NCI-H2029 treated with DMSO at 0.1 percent for 48 hours (cell line): ENCODE measurements around the gene FAM3D.
A peak's percentile ranks its signal among the peaks of the same experiment; 100 is the strongest.

Experiments used
- DNase-seq: peaks from one replicate; lab custom pipeline; 2025; lab: John Stamatoyannopoulos, UW

FAM3D gene

DNA sequence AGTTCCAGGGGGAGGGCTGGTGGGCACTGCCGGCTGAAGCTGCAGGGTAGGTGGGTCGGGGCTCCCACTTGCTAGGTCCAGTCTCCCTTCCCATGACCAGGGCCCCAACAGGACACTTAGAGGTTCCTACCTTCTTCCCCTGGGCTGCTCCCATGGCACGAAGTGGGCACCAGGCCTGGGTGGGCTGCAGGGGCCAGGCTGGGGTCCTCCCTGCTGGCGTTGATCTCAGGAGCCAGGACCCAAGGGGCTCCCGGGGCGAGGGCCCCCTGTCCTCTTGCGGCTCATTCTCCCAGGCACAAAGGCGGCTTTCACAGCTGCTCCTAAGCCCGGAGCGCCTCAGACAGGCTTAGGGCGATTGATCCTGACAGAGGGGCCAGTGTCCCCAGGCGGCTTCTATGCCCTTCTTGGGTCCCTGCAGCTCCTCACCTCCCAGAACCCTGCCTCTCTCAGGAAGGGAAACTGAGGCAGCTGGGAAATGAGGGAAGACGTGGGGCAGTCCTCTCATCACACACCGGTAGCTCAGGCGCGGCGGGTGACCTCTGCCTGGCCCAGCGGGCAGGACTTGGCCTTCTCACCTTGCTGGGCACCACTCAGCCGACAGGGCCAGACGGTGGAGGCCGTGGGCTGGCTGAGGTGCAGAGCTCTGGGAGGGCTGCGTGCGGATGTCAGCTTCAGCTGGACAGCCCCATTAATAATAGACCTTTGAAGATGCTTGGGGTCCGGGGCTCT lies 39.6 kb downstream of the FAM3D start:
- DNase-seq, result no peak

DNA sequence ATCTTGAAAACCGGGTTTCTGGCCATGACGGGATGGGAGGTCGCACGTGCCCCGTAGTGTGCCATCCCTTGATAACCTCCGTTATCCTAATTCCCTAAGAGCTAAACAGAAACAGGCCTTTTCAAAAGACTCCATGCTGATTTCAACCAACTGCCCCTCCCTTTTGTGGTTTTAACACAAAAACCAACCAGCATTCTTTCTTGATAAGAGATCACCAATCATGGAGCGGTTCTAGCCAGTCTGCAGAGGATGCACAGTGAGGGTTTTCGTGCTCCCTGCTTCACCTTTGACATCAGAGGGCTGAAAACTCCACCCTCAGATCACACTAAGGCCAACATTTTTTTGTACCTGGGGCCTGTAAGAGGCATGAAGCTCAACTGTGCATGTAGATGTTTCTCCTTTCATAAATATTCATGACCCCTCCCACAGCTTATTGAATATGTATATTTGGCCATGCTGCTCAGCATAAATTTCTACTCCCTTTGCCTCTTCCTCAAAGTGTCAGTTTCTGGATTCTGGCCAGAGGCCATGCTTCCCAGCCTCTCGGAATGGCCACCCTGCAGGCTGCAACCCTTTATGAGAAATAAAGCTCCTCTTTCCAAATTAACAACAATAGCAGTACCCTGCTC lies 41.3 kb downstream of the FAM3D start:
- DNase-seq, result no peak

DNA sequence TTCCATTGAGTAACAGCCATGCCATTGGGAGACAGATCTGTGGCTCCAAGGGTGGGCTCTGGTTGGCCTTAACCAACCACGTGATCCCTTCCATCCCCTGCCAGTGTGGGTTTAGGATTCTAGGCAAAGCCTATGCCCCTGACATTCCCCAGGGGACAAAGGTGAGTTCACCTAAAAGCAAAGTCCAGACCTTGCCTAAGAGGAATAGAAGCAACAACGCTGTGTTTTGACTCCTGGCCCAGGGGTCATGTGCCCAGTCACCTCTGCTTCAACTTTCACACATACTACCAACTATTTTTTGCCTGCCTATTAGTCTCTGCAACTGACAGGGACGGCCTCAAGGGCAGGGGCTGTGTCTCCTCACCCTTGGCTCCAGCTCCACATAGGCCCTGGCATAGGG lies 42.0 kb downstream of the FAM3D start:
- DNase-seq, result no peak

DNA sequence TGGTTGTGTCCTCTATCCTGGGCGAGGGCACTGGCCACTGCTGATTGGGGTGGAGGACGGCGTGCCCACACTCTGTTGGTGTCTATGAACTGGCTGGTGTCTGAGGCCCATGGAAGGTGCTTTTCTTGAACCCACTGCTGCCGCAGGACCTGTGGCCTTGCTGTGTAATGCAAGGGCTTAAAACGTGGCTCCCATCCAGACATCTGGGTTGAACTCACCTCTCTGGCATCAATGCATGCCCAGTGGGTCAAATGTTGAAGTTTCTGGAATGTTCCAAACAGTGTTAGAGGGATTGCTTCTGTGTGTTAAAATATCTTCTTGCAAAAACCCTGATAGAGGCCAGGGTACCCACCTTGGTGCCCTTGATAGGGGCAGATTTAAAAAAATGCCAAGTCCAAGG lies 42.6 kb downstream of the FAM3D start:
- no peak for DNase-seq

DNA sequence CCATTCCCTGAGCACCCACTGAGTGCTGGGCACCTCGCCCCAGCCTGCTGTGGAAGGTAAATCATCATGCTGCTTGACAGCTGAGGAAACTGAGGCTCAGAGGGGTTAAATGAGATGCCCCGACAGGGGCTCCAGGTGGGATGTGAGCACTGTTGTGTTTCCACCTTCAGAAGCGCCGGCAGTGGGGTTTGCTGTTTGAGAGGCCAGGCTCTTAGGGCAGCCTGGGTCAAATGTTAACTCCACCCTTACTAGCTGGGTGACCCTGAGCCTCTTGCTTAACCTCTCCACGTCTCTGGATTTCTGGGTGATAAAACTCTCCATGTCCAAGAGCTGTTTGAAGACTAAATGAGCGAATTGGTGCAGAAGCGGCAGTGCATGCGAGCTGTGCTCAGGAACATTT lies 43.1 kb downstream of the FAM3D start:
- DNase-seq, result no peak

DNA sequence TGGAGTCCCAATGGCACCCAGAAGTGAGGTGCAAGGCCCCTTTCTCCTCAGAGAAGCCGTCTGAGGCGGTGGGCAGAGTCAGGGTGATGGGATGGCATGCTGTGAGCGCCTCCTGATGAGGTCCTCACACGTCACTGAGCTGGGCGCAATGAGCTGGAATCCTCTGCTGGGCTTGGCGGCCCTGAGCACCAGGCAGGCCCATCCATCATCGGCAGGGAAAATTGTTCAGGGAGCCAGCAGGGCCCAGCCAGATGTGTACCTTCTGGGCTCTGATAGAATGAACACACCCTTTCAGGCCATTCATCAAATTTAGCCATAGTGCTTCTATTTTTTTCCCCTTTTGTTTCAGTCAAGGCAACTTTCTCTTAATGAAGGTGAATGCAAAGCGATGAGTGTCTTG lies 43.7 kb downstream of the FAM3D start:
- DNase-seq, result no peak

DNA sequence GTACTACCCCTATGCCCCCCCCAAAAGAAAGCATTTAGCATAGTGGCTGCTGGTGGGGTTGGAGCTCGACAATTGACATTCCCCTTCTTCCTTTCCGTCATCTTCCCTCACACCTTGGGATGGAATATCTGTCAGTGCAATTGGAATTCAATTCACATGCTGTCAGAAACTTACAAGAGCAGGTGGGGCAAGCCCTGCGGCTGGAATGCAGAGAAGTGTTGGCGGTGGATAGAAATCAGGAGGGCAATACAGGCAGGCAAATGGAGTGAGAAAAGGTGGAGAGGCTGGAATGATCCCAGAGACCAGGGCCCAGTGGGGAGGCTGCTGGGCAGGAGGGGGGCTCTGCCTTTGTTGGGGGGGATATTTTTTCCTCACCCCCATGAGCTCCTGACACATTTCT lies 44.1 kb downstream of the FAM3D start:
- DNase-seq, result no peak

DNA sequence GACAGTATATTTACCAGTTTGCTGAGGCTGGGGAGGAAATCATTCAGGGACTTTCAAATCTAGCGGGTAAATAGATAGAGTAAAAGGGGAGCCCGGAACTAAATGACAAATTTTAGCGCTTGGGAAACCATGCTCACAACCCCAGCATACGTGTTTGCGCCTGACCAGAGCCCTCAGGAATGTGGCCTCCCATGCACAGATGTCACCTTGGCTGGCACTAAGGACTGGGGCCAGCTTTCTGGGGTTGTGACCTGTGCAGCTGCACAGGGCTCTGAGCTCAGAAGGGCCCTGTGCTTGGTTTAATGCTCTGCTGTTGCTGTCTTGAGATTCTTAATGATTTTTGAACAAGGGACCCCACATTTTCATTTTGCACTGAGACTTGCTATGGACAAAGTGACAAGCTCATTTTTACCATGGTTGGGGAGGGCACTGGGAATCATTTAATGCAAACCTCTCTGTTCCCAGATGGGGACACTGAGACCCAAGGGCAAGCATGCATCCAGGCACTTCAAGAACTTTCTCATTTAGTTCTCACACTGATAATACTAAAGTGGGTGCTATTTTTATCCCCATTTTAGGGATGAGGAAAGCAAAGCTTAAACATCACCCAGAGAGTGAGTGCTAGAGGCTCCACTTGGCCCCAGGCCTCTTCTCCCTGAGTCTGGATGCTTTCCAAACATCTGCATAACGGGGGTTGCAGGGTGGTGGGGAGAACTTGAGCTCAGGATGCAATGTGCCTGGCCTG lies 45.3 kb downstream of the FAM3D start:
- no peak for DNase-seq

DNA sequence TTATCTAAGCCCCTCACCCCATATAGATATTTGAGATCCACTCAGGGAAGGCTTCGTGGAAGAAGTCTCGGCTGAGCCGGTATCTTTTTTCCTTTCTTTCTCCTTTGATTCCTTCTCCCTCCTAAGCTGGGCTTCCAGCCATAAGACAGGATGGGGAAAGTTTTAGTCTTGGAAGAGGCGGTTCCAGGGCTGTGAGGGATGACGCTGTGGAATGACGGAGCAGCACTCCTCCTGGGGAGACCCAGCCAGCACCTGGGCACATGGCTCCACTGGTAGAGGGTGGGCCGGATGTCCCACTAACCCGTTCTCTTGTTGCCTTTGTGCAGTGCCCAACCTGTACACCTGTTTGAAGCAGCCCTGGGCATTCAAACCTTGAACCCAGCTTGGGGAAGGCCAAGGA lies 46.2 kb downstream of the FAM3D start:
- no peak for DNase-seq

DNA sequence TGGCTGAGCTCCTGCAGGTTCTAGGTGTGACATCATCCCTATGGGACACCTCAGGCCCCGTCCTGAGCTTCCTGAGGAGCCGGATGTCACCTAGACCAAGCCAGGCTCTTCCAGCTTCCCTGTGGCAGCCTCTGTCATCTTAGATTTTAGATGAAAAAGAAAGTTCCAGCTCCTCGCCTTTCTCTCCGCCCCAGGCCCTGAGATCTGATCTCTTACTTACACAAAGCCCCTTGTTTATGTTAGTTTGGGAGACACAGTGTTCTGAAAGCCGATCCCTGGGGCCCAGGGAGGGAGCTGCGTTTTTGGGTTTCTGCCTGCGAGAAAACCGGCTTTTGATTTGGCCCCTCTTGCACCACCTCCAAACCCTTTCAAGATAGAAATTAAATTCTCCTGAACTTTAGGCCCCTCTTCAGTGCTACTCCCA lies 49.2 kb downstream of the FAM3D start:
- DNase-seq, result no peak

DNA sequence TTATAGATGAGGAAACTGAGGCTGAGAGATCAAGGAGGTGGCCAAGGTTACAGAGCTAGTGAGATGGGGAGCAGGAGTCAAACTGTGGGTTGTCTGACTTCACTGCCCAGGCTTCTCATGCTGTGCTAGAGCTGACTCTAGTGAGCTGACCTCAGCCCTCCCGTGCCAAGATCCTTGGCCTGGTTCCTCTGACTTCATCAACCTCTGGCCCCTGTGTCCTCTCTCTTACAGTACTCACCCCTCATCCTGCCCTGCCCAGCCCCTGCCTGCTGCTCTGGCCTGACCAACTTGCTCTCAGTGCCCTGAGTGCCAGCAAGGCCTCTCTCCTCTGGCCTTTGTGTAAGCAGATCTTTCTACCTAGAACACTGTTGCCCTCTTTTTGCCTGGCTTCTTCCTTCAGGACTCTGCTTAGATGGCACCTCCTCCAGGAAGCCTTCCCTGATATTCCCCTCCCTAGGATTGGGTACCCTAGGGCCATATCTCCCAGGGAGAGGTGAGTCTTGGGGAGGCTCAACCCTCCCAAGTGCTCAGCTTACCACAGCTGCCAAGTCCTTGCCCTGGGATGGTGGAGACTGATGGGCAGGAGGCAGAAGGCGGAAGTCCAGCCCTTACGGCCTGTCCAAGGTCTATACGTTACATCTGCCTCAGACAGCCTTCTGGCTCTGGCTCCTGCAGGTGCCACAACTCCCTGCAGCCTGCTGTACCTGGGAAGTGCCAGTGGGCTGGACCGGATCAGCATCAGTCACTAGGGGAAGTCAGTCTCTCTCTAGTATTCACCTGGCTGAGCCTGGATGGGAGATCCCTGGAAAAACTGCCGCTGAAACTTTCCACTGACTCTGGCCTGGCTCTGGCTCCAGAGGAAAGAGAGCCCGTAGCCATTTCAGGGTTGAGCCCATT lies 53.1 kb downstream of the FAM3D start:
- no peak for DNase-seq

DNA sequence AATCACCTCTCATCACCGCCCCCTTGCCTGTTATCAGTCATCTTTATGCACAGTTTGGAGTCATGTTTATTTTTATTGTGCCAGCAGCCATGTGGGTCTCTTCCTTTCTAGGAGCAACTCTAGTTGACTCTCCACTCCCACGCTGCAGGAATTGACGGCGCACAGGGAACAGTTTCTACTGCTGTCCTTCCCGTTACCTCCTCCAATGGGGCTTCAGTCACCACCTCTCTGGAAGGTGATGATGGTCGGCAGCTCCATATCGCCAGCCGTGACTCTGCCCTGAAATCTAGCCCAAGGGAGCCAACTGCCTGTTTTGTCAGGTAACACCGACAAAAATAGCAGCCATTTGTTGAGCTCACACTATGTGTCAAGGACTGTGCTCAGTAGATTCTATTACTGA lies 53.7 kb downstream of the FAM3D start:
- no peak for DNase-seq

DNA sequence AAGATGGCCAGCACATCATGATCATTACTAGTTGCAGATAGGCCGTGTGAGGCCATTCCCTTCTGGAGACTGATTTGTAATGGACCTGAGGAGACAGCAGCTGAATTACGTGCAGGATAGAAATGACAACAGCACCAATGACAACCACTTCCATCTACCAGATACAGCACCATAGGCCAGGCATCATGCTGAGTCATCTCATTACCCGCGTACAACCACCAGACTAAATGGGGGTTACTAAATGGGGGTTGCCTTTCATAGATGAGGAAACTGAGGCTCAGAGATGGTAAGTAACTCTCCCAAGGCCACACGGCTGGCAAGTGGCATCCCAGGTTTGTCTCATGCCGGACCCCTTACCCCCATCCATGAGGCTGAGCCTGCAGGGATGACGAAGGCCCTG lies 56.6 kb downstream of the FAM3D start:
- no peak for DNase-seq

DNA sequence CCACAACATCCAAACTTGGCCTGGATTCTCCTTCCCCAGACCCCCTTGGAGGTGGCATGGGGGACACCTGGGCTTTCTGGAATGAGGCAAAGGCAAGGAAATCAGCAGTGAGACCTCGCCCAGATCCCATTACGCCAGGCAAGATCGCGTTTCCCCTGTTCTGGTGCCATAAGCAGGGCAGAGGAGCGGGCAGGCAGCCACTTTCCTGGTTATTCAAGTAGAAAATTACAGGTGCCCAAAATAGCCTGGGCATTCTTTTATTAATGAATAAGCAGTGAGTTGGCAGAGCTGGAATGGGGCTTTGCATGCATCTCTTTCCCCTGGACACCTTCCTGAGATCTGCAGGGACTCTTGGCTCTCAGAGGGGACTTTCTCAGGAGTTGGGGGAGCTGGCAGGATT lies 57.9 kb downstream of the FAM3D start:
- DNase-seq, result peak; percentile 20

DNA sequence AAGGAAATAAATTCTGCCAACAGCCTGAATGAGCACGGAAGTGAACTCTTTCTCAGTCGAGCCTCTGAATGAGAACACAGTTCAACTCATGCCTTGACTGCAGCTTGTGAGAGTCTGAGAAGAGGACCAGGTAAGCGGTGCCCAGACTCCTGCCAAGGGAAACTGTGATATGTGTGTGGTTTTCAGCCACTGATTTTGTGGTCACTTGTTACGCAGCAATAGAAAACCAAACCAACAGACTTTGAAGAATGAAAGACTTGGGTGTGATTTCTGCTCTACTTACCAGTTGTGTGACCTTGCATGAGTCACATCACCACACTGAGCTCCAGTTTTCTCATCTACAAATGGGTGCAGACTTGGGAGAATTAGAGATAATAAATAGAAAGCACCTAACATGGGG lies 58.8 kb downstream of the FAM3D start:
- no peak for DNase-seq

DNA sequence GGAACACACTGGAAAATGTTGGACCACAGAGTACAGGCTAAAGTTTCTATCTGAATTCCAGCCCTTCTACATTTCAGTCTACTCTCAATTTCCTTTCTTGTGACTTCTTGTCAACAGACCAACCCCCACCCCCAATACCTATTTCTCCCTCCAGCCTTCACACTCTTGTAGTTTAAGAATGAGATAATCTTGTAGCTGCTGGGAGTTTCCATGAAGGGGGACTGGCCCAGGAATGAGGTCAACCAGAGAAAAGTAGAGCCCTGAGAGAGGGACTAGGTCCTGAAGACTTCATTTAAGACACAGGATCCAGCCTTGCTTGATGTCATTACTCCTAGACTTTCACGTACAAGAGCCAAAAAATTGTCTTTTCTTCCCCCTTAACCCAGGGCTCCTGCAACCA lies 59.9 kb downstream of the FAM3D start:
- no peak for DNase-seq

DNA sequence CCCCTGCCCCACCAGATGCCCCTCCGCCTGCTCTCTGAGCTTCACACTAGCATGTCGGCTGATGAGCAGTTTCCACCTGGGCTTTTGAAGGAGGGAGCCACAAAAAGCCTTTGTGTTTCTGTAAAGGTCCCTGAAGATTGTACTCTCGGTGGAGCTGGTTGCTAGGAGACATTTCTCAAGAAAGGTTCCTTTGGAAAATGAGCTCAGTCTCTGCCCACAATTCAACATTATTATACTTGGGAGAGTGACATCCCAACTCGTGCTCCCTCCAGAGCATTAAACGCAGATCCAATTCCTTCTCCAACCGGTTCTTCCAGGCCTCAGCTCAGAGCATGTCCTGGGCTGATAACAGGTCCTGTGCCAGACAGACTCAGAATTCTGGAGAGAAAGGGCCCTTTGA lies 62.5 kb downstream of the FAM3D start:
- no peak for DNase-seq

DNA sequence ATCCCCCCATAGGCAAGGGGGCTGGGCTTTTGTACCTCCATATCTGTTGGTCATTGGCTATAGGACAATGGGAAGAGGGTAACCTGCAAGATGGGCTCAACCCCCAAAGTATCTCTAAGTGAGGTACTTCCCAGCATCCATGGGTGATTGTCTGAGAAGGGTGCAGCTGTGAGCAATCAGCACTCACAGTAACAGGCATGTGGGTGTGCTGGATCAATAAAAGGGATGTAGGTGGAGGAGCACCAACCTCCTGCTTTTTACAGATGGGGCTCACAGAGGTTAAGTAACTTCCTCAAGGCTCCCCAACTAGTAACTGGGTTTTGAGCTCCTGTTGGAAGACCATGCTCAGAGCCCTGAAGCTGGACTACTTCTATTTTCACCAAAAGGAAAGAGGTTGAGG lies 63.0 kb downstream of the FAM3D start:
- DNase-seq, result no peak

DNA sequence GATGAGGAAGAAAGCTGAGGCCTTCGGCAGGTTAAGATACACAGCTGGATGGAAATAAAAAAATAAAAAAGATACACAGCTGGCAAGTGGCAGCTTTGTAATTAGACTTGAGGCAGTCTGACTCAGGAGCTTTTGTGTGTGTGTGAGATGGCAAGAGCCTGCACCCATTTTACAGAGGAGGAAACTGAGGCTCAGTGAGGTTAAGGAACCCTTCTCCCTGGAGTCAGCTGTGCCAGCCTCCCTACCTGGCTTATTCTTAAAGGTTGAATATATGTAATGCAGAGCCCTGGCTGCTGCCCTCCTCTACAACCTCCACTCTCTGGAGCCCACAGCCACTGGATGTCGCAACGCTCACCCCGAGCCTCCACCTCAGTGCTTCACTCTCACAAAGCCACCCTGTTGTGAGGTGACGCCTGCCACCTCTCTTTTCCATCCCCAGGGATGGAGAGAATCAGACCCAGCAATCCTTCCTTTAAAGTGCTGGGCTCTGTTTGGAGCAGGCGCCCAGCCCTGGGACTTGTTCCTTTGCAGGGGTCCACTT lies 68.7 kb downstream of the FAM3D start:
- no peak for DNase-seq

DNA sequence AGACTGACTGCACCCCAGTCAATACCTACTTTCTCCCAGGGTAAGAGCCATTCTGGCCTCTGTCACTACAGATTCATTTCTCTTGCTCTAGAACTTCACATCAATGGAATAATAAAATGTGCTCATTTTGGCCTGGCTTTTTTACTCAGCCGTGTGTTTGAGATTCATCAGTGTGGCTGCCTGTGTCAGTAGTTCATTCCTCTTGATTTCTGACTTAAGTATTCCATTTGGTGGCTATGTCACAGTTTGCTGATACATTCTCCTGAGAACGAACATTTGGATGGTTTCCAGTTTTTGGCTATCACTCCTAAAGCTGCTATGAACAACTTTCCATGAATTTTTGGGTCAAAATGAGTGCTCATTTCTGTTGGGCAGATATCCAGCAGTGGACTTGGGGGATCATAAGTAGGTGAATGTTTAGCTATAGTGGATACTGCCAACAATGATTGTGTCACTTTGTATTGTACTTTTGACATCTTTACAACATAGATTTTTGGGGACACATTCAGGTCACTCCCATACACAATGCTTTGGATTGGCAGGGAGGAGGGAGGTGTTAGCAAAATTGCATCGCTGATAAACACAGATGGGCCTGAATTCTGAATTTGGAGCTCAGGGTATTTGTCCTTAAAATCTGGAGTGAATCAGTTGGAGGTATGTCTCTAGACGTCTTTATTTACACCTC lies 69.6 kb downstream of the FAM3D start:
- no peak for DNase-seq

DNA sequence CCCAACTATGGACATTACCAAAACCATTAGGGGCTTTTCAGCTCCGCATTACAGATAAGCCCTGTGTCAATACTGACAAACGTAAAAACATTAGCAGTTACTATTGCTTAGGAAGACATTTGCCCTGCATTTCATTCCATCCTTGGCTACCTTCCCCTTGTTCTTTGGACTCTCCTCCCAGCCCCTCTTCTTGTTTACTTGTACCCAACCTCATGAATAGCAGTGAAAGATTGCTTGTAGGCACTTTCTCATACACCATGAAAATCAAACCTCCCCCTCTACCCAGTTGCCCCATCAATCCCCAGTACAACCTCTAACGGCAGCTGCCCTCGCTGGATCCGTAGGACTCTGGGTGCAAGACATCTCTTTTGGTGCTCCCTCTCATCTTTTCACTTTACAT lies 72.5 kb downstream of the FAM3D start:
- DNase-seq, result no peak
